Loucy (cell line): ENCODE data around the gene CHCHD6.

Experiments
- CTCF ChIP-seq: fragments of 200-600 bp; sonication (generic); conservative IDR thresholded peaks from 2 replicates; pipeline ENCODE4 v1.5.1; 2014; ENCODE audit warnings: mild to moderate bottlenecking, antibody characterized with exemption, low read length
- EZH2phosphoT487 ChIP-seq: fragments of 200-600 bp; IDR thresholded peaks from 2 replicates; pipeline ENCODE4 v1.6.1; 2018; ENCODE audit warnings: antibody characterized with exemption, mild to moderate bottlenecking, moderate library complexity, borderline replicate concordance

- TF ChIP-seq CTCF, result no peak
- TF ChIP-seq EZH2phosphoT487, result no peak
Observed at GRCh38 chr3:127000761-127001160, 296.7 kb downstream of the CHCHD6 start.
